Fibroblast of skin of right quadriceps (primary cell): ENCODE data around the gene PRDM1.
A peak's percentile ranks its signal among the peaks of the same experiment; 100 is the strongest.
"Not testable (repeated sequence)": the region's sequence is repeated elsewhere in the genome, so short reads cannot be mapped to it uniquely, and the experiment has no call there.

Experiments used
- DNase-seq: peaks from one replicate; pipeline ENCODE4 v3.0.0-alpha.2; 2013

PRDM1 gene

DNA sequence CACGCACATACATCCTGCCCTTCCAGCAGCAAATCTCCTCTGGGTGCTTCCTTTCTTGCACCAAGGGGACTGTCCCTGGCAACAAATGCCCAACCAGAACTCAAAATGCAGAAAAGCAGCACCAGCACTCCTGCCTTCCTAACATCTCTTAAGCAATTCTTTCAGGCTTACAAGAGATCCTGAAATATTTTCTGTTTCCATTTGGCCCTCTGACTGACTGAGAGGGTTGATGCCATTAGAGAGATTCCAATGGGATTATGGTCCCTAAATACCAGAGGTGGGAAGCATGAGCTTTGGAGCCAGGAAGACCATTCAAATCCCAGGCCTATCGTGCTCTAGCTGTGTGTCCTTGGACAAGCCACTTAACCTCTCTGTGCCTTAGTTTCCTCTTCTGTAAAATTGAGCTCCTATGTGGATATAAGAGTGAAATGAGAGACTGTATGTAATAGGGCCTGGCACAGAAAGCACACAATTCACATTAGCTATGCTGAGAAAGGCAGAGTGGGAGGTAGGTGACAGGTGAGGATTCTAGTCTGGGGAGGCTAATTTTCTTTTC lies 56.8 kb downstream of the PRDM1 start:
- no peak for DNase-seq

DNA sequence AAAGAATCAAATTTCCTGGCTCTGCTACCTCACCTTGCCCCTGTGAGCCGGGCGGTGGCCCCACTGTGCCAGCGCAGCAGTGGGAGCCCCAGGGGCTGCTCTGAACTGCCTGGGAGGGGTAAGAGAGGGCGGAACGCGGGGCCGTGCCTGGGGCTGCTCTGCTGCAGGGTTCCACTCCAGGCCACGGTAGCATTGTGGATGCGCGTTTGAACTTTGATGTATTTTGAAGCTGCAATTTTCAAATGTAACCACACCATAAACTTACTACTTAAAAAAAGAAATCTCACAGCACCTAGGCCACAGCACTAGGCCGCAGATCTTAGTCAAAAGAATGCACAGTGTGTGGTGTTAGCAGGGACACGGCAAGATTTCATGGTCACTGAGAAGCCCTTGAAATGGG lies 57.5 kb downstream of the PRDM1 start:
- no peak for DNase-seq

DNA sequence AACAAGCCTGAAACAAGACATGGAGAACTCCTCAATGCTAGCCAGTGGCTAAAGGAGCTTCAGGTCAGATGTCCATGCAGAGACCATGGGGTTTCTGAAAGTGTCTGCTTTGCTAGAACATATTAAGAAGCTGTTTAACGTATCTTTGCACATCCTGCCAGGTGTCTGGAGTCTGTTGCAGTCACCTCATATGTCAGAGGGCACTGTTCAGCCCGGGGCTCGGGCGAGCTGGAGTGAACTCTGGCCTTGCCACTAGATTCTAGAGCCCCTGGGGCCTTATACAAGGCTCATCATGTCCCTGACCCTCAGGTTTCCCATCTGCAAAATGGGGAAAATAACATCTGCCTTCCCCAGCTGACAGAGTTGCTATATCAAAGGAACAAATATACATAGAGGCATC lies 59.0 kb downstream of the PRDM1 start:
- DNase-seq: no peak

DNA sequence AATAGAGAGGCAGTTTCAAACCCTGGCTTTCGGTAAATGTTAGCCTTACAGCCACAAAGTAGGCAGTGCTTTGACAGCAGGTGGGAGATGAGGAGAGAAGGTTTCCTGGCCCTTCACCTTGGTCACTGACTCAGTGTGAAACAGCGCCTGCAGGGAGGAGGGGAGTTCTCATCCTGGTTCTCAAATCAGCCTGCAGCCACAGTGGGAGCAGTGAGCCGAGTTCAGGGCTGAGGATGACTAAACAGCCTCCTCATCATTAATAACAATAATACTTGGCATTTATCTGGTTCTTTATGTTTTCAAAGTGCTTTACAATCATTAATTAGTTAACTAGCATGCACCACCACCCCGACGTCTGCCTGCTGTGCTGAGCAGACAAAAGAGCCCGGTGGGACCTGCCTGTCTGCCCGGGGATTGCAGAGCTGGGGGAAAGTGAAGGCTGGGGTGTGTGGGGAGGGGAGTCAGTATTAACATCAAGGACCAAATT lies 59.6 kb downstream of the PRDM1 start:
- no peak for DNase-seq

DNA sequence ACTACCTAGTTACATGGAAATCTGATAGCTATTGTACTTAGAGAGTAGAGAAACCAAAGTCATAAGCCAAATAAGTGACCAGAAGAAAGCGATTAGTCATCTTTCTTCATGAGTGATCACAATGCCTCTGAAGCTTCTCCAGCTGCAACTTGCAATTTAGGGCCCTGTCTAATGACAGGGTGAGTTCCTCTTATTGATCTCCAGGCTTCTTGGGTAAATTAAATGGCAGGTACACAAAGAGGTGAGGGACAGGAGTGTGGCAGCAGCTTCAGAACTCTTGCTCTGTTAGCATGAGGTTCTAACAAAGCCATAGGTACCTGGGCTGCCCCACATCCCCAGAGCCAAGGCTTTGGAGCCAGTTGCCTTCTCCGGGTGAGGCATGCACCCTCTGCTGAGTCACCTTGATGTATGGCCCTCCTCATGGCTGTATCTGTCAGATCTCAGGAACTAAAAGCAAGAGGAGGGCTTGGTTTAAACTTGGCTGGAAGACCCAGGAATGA lies 60.8 kb downstream of the PRDM1 start:
- no peak for DNase-seq

DNA sequence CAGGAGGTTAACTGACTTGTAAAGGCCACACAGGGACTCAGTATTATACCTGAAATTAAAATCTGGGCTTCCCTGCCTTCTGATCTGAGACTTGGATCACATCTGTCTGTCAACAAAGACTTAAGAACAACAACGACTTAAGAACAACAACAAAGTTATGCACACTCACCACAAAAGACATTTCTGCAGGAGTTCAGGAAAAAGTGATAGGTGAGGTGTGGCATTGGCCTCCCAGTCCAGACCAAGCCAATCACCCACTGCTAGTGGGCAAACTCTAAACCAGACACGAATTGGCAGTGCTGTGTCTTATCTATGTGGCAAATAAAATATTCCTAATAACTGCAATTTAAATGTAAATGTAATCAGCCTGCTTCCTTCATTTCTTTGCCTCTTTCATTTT lies 61.3 kb downstream of the PRDM1 start:
- no peak for DNase-seq

DNA sequence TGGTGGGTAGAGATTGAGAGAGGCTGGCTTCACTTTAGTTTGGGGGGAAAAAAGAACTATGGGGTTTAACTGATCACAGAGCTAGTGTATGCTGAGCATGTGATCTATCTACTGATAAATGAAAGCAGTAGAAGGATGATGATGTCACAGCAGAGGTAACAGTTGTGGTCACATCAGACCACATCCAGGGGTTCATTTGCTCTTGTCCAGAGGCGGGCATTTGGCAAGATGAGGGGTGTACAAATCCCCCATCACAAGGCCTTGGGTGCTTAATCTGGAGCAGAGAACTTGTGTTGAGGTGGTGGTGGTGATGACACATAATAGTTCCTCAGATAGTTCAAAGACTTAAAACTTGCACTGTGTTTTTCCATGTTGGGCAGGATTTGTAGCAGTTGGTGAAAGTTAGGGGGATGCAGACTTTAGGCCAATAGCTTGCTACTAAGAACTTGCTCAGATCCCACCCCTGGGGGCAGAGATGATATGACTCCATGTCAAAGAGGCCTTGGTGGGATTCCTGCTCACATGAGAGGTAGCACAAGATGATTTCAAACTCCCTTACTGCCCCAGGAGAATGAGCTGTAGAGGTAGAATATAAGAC lies 63.4 kb downstream of the PRDM1 start:
- no peak for DNase-seq

DNA sequence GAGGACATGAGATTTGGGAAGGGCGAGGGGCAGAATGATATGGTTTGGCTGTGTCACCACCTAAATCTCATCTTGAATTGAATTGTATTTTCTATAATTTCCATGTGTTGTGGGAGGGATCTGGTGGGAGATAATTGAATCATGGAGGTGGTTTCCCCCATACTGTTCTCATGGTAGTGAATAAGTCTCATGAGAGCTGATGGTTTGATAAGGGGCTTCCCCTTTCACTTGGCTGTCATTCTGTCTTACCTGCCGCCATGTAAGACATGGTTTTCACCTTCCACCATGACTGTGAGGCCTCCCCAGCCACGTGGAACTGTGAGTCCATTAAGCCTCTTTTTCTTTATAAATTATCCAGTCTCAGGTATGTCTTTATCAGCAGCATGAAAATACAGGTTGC lies 66.3 kb downstream of the PRDM1 start:
- not testable (repeated sequence) for DNase-seq

DNA sequence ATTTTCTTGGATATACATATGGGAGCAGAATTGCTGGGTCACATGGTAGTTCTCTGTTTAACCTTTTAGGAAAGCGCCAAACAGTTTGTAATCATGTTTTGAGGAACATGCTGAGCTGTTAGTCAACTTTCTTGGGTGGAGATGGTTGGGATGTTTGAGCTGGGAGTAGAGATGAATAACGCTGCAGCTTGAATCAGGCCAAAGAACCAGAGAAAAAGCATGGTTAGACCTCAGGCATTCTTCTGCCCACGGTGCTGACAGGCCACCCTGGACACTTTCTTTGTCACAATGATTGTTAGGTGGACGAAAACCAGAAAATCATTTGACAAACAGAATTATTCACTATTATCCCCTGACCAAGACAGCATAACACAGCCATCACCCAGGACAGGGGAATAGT lies 66.8 kb downstream of the PRDM1 start:
- DNase-seq: no peak

DNA sequence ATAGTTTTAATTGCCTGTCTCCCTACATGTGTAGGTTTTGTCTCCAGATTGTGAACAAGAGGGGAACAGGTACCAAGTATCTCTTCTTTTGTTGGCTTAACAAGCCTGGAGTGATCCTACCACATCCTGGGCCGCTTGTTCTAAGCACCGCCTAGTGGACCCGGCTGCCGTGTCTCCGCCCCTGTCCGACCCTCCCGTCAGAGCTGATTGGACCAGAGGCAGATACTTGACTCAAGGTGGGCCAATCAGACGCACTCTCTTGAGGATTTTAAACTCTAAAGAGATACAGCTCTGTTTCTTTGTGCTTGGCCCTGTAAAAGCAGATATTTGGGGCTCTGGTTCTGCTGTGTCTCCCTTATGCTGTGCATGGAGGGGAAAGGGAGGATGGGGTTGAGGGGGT lies 68.2 kb downstream of the PRDM1 start:
- DNase-seq: no peak

DNA sequence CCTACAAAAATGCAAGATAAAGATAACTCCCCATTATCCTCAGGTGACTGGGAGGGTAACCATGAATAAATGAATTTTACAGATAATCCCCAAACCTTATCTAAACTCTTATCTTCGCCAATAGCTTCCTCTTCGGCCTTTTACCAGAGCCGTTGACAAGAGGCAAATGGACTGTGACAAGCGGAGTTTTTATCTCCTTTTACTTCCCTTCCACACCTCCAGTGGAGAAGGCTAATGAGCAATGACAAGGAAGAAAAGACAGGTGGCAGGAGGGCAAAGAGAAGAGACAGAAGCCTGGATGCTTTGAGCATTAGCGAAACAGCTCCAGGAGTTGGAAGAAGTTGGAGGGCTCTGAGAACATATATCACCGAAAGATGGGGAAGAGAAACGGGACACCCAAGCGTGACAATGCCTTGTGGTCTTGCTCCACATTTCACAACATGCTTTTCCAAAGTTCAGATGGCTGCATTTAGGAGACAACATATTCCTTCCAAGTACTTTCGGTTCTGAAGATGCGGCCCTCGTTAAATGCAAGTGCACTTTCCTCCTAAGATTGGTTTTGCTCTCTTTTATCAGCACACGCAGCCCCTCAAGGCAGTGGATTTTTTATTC lies 69.2 kb downstream of the PRDM1 start:
- peak; percentile 64 for DNase-seq

DNA sequence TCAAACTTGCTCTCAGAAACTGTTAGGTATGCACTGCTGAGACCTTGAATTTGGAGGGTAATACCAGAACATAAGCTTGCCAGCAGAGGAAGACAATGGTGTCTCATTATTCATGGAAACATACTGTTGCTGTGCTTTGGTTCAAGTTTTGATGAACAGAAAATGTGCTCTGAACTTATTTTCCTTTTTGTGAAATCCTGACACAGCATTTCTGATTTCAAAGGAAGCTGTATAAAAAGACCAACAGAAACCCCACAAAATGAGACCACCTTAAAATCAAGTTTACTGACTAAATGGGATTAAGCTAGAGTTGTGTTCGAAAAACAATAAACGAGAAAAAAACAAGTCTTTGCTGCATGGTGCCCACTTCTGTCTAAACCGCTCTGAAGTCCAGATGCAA lies 70.3 kb downstream of the PRDM1 start:
- no peak for DNase-seq

DNA sequence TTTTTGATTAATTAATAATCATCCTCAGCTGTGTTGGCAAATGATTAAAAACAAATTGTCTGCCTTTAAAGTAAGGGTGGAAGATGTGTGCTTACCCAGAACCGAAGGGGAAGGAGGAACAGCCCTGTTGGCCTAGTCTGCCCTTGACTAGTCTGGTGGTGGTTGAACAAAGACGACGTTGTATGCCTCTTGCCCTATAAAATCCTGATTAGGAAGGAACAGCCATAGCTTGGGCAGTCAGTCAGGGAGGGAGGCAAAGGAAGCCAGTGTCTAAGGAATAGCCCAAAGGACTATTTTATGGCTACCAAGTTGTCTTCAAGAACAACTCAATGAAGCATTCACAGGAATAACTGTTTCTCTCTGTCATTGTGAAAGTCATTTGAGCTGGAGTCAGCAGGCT lies 70.7 kb downstream of the PRDM1 start:
- no peak for DNase-seq

DNA sequence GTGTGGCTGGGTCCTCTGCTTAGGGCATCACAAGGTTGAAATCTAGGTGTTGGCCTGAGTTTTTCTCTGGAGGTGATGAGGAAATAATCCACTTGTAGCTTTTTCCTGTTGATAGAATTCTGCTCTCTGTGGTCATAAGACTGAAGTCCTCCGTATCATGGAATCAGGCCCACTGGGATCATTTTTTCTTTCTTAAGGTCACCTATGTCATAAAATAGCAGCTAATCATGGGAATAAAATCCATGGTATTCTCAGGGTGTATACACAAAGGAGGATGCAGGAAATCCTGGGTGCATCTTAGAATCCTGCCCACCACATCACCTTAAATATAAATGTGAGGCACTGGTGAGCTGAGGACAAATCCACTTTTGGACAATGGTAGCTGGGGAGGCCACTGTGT lies 72.7 kb downstream of the PRDM1 start:
- DNase-seq: no peak
